KMS-11 (cell line): ENCODE data around the gene MUC22.

Source experiments
- H2AFZ ChIP-seq: fragments of 200-600 bp; sonication (generic); 2 replicates; pipeline ENCODE4 v1.6.1; 2016; ENCODE audit warnings: antibody characterized with exemption, mixed run types, low read depth
- H3K27ac ChIP-seq: fragments of 200-600 bp; sonication (generic); 2 replicates; pipeline ENCODE4 v1.6.1; 2016; ENCODE audit warnings: mild to moderate bottlenecking, mixed run types
- H3K27me3 ChIP-seq: fragments of 200-600 bp; sonication (generic); 2 replicates; pipeline ENCODE4 v1.6.1; 2017; ENCODE audit warnings: mild to moderate bottlenecking, low read depth, mixed run types, moderate library complexity; ENCODE audit not compliant: insufficient read depth
- H3K36me3 ChIP-seq: fragments of 200-600 bp; sonication (generic); 2 replicates; pipeline ENCODE4 v1.6.1; 2017; ENCODE audit warnings: mild to moderate bottlenecking, mixed run types; ENCODE audit not compliant: insufficient read depth
- H3K4me1 ChIP-seq: fragments of 200-600 bp; sonication (generic); 2 replicates; pipeline ENCODE4 v1.6.1; 2016; ENCODE audit warnings: mild to moderate bottlenecking, low read depth, mixed run types; ENCODE audit not compliant: poor library complexity, severe bottlenecking
- H3K4me2 ChIP-seq: fragments of 200-600 bp; sonication (generic); 2 replicates; pipeline ENCODE4 v1.7.0; 2016; ENCODE audit warnings: mild to moderate bottlenecking, mixed run types
- H3K4me3 ChIP-seq: fragments of 200-600 bp; sonication (generic); IDR thresholded peaks from 2 replicates; pipeline ENCODE4 v1.6.1; 2017; ENCODE audit warnings: low read depth, low read length, mixed read lengths; ENCODE audit not compliant: insufficient read depth
- H3K79me2 ChIP-seq: fragments of 200-600 bp; sonication (generic); 2 replicates; pipeline ENCODE4 v1.6.1; 2016; ENCODE audit warnings: low read depth, mixed run types; ENCODE audit not compliant: insufficient read depth
- H3K9ac ChIP-seq: fragments of 200-600 bp; sonication (generic); 2 replicates; pipeline ENCODE4 v1.6.1; 2016; ENCODE audit warnings: mild to moderate bottlenecking, mixed run types
- H4K20me1 ChIP-seq: fragments of 200-600 bp; sonication (generic); 2 replicates; pipeline ENCODE4 v1.6.1; 2016; ENCODE audit warnings: mild to moderate bottlenecking, mixed run types; ENCODE audit not compliant: insufficient read depth
- CTCF ChIP-seq: fragments of 200-600 bp; sonication (generic); conservative IDR thresholded peaks from 2 replicates; pipeline ENCODE4 v1.6.1; 2017; ENCODE audit warnings: low read depth, mild to moderate bottlenecking, antibody characterized with exemption, low read length, moderate library complexity, mixed read lengths

MUC22 gene

GRCh38 chr6:30981942-30982772 lies 28.1 kb upstream of the MUC22 start:
- no peak for TF ChIP-seq CTCF
- no peak overlapping the region for H3K4me3 ChIP-seq
- no peaks in the 10 kb centered on the region for H3K79me2 ChIP-seq
- H3K27me3 ChIP-seq: no peaks in the 10 kb centered on the region
- peak overlapping the region; percentile 33; the same call in 1 of the 2 replicates for H2AFZ ChIP-seq
- no peaks in the 10 kb centered on the region for H3K36me3 ChIP-seq
- H4K20me1 ChIP-seq: no peaks in the 10 kb centered on the region
- no peak overlapping the region for H3K9ac ChIP-seq
- H3K27ac ChIP-seq: no peak overlapping the region
- H3K4me1 ChIP-seq: peaks cover 63% of the 10 kb centered on the region
- peak overlapping the region; percentile 34; the same call in 1 of the 2 replicates for H3K4me2 ChIP-seq

- no peaks in the 10 kb centered on the region for H3K36me3 ChIP-seq
- H3K27me3 ChIP-seq: no peaks in the 10 kb centered on the region
- no peaks in the 10 kb centered on the region for H4K20me1 ChIP-seq
- H3K27ac ChIP-seq: no peak within 1 kb of the TSS
- H3K4me3 ChIP-seq: no peak within 1 kb of the TSS
- no peaks in the 10 kb centered on the region for H3K79me2 ChIP-seq
- TF ChIP-seq CTCF: no peak
- no peak within 1 kb of the TSS for H2AFZ ChIP-seq
- peak within 1 kb of the TSS; percentile 34; the same call in 1 of the 2 replicates for H3K4me2 ChIP-seq
- no peak within 1 kb of the TSS for H3K9ac ChIP-seq
- peaks cover 51% of the 10 kb centered on the region for H3K4me1 ChIP-seq
Observed at GRCh38 chr6:30983439-30983838, 26.8 kb upstream of the MUC22 start, which contains the start of gene MUC21. Gene MUC21 (plus strand): TSS chr6:30983718. CDS start chr6:30983959, 241 bp downstream.

- no peak for TF ChIP-seq CTCF
Observed at GRCh38 chr6:30985490-30985889, 24.8 kb upstream of the MUC22 start.

GRCh38 chr6:30987304-30987703 lies 23.0 kb upstream of the MUC22 start:
- Histone ChIP-seq H3K4me2 (no peak overlapping the region), H3K36me3 (no peaks in the 10 kb centered on the region), H3K27ac (no peak overlapping the region), H3K79me2 (no peaks in the 10 kb centered on the region), H3K4me1 (peaks cover 47% of the 10 kb centered on the region), H3K27me3 (no peaks in the 10 kb centered on the region), H3K4me3 (no peak overlapping the region), H2AFZ (no peak overlapping the region), H3K9ac (no peak overlapping the region), H4K20me1 (no peaks in the 10 kb centered on the region)
- no peak for TF ChIP-seq CTCF

More at GRCh38 chr6:30985490-30985889, 24.8 kb upstream of the MUC22 start:
- Histone ChIP-seq H3K4me3 (no peak overlapping the region), H3K9ac (no peak overlapping the region), H3K4me2 (peak overlapping the region; percentile 22; the same call in 1 of the 2 replicates), H4K20me1 (no peaks in the 10 kb centered on the region), H3K4me1 (peaks cover 48% of the 10 kb centered on the region), H3K36me3 (no peaks in the 10 kb centered on the region), H3K79me2 (no peaks in the 10 kb centered on the region), H2AFZ (no peak overlapping the region), H3K27ac (no peak overlapping the region), H3K27me3 (no peaks in the 10 kb centered on the region)
